GM21423 (cell line): ENCODE results near the gene FAM131A.

ENCODE experiments used
- ATAC-seq: cut with Tn5 transposase; IDR thresholded peaks from one replicate; pipeline ENCODE4 v1.9.1; 2021; ENCODE audit warnings: mild to moderate bottlenecking, moderate library complexity; ENCODE audit not compliant: unreplicated experiment

FAM131A gene

GRCh38 chr3:184389384-184389783 lies 52.0 kb downstream of the FAM131A start:
- no peak for ATAC-seq

GRCh38 chr3:184389935-184390528 lies 52.6 kb downstream of the FAM131A start:
- ATAC-seq = no peak

- ATAC-seq = no peak
Measured at GRCh38 chr3:184391266-184391665, 53.9 kb downstream of the FAM131A start.

- no peak for ATAC-seq
Measured at GRCh38 chr3:184395320-184395660, 57.9 kb downstream of the FAM131A start.
